K562 (cell line): Measurements from ENCODE around the gene HADHB. TPM values are rescaled to one million over a fixed set of nuclear protein-coding genes. Genes with fewer than 3 reads are reported as not detected.

Experiments used
- ATAC-seq: fragments of 200-7000 bp; cut with Tn5 transposase; 3 replicates; pipeline ENCODE4 v1.9.1; 2020; ENCODE audit warnings: moderate library complexity
- BruUV-seq: library from RNA; stranded (reverse); fragments of 400-500 nt; replicated peaks from 2 replicates; lab custom pipeline; 2021; lab: Mats Ljungman, UMichigan
- CTCF ChIA-PET: fragments of 300-600 bp; formaldehyde crosslinking; extraction: SDS; loops from one replicate; lab custom pipeline; 2021; ENCODE audit warnings: low intra/inter-chr PET ratio; lab: Yijun Ruan, JAX
- POLR2A ChIA-PET: fragments of 300-600, 350-650 bp; sonication (Branson Sonifier 250); formaldehyde crosslinking; extraction: SDS; loops from one replicate; lab custom pipeline; 2021; ENCODE audit warnings: antibody characterized with exemption, inconsistent platforms; lab: Yijun Ruan, JAX
- DNase-seq, 4 experiments: peaks; one replicate each; pipeline versions ENCODE4 v3.0.0 to v3.0.0-alpha.2; 2011 to 2018; ENCODE audit warnings: low spot score in 3 of 4, mixed read lengths in 3 of 4; ENCODE audit errors: extremely low read depth in 1 of 4
- FAIRE-seq: peaks from 2 replicates; lab custom pipeline; 2011; peaks lifted over from hg19 to GRCh38; lab: Jason Lieb, UNC
- H2AFZ ChIP-seq: 2 replicates; pipeline ENCODE4 v1.6.0; 2011; ENCODE audit warnings: low read depth, low read length, control low read depth, inconsistent platforms
- H3K27ac ChIP-seq: fragments of 200-600 bp; 3 replicates; pipeline ENCODE4 v1.8.0; 2011; ENCODE audit warnings: low read depth, mild to moderate bottlenecking, control low read depth, inconsistent platforms, low read length, moderate library complexity, mixed read lengths; ENCODE audit errors: extremely low read depth
- H3K27me3 ChIP-seq, 2 experiments: fragments of 300-600 bp in 1 of 2; 2 replicates in 1 of 2; 3 replicates in 1 of 2; pipeline versions ENCODE4 v1.6.0 to v1.8.0; 2011; ENCODE audit warnings: inconsistent platforms in 2 of 2, low read length in 2 of 2, mild to moderate bottlenecking in 1 of 2, mixed read lengths in 1 of 2, moderate library complexity in 1 of 2; ENCODE audit not compliant: control insufficient read depth in 2 of 2, insufficient read depth in 2 of 2
- H3K36me3 ChIP-seq: fragments of 300-600 bp; 3 replicates; pipeline ENCODE4 v1.8.0; 2011; ENCODE audit warnings: mild to moderate bottlenecking, low read length, inconsistent platforms; ENCODE audit not compliant: control insufficient read depth, insufficient read depth
- H3K4me1 ChIP-seq, 2 experiments: fragments of 200-600 bp in 1 of 2; replicated peaks in 1 of 2; 2 replicates in 1 of 2; 3 replicates in 1 of 2; pipeline versions ENCODE4 v1.5.1 to v1.8.0; 2011; ENCODE audit warnings: inconsistent platforms in 2 of 2, low read length in 2 of 2, mild to moderate bottlenecking in 1 of 2, mixed read lengths in 1 of 2, moderate library complexity in 1 of 2; ENCODE audit not compliant: control insufficient read depth in 2 of 2, insufficient read depth in 2 of 2
- H3K4me2 ChIP-seq: 2 replicates; pipeline ENCODE4 v1.6.1; 2011; ENCODE audit warnings: low read length, control low read depth, inconsistent platforms, mixed read lengths; ENCODE audit not compliant: insufficient read depth
- H3K4me3 ChIP-seq: fragments of 200-600 bp; sonication (generic), shearing (Covaris generic); 2 replicates; pipeline ENCODE4 v1.5.1; 2016; ENCODE audit warnings: control low read depth, inconsistent platforms
- H3K79me2 ChIP-seq: fragments of 200-600 bp; 3 replicates; pipeline ENCODE4 v1.8.0; 2011; ENCODE audit warnings: low read length, inconsistent platforms; ENCODE audit not compliant: control insufficient read depth, insufficient read depth
- H3K9ac ChIP-seq, 2 experiments: 2 replicates each; pipeline versions ENCODE4 v1.6.0 to v1.6.1; 2011; ENCODE audit warnings: low read depth in 2 of 2, low read length in 2 of 2, control low read depth in 1 of 2, inconsistent platforms in 1 of 2, mild to moderate bottlenecking in 1 of 2, mixed read lengths in 1 of 2; ENCODE audit not compliant: insufficient read depth in 1 of 2
- H3K9me1 ChIP-seq: one replicate; pipeline ENCODE4 v1.6.0; 2011; ENCODE audit warnings: inconsistent platforms, mild to moderate bottlenecking, low read length, moderate library complexity; ENCODE audit not compliant: control insufficient read depth, insufficient read depth
- H3K9me3 ChIP-seq: replicated peaks from 2 replicates; pipeline ENCODE4 v1.5.1; 2011; ENCODE audit warnings: low read depth, low read length, inconsistent platforms; ENCODE audit not compliant: control insufficient read depth, insufficient read depth
- H4K20me1 ChIP-seq: replicated peaks from 2 replicates; pipeline ENCODE4 v1.6.1; 2011; ENCODE audit warnings: low read length, inconsistent platforms, mixed read lengths; ENCODE audit not compliant: control insufficient read depth, insufficient read depth
- CHD7 ChIP-seq: fragments of 200-600 bp; sonication (generic); IDR thresholded peaks from one replicate; pipeline ENCODE4 v1.6.1; 2012; ENCODE audit warnings: mild to moderate bottlenecking, low read depth, low read length, inconsistent platforms
- MXD1 ChIP-seq: fragments of 250-450 bp; sonication (Bioruptor Pico); IDR thresholded peaks from 2 replicates; pipeline ENCODE4 v1.8.0; 2021; ENCODE audit warnings: borderline replicate concordance, mild to moderate bottlenecking, moderate library complexity; ENCODE audit not compliant: poor library complexity, severe bottlenecking
- NR2C1 ChIP-seq, 2 experiments: fragments of 450-650 bp; IDR thresholded peaks; 2 replicates each; pipeline ENCODE4 v1.6.1; 2017; ENCODE audit warnings: mild to moderate bottlenecking in 2 of 2, antibody characterized with exemption in 1 of 2, inconsistent platforms in 1 of 2, missing compliant biosample characterization in 1 of 2, missing genetic modification characterization in 1 of 2
- OTX1 ChIP-seq: fragments of 450-650 bp; formaldehyde crosslinking; IDR thresholded peaks from 2 replicates; pipeline ENCODE4 v1.4.0; 2022; ENCODE audit warnings: mild to moderate bottlenecking
- RNF2 ChIP-seq: sonication (generic); IDR thresholded peaks from 2 replicates; pipeline ENCODE4 v1.6.1; 2016
- THAP7 ChIP-seq: fragments of 250-450 bp; sonication (Bioruptor Pico); IDR thresholded peaks from 2 replicates; pipeline ENCODE4 v1.5.0; 2021
- ZNF398 ChIP-seq: fragments of 250-450 bp; sonication (Bioruptor Pico); IDR thresholded peaks from 2 replicates; pipeline ENCODE4 v1.8.0; 2021; ENCODE audit warnings: moderate library complexity, mild to moderate bottlenecking, inconsistent platforms
- ZNF57 ChIP-seq: fragments of 450-650 bp; formaldehyde crosslinking; IDR thresholded peaks from 2 replicates; pipeline ENCODE4 v1.4.0; 2020; ENCODE audit warnings: mild to moderate bottlenecking, moderate library complexity
- WGBS: fragments of 100-300 bp; shearing (Covaris generic); methylation state at CpG from one replicate; pipeline ENCODE4 v1.1.6; 2016; ENCODE audit warnings: low coverage, mixed read lengths; ENCODE audit not compliant: insufficient coverage; ENCODE audit errors: missing lambda C conversion rate; 5-methylcytosine and 5-hydroxymethylcytosine counted together
- in situ Hi-C: fragments of 300-500 bp; cut with MboI; formaldehyde crosslinking; loops from 4 replicates; pipeline ENCODE4 v1.15.0; 2018; ENCODE audit warnings: inconsistent platforms, mixed read lengths
- intact Hi-C: fragments of 100-400 bp; cut with micrococcal nuclease; formaldehyde crosslinking; loops from 2 replicates; pipeline ENCODE4 v1.14.2; 2022
- polyA plus RNA-seq, 8 experiments: library from polyadenylated mRNA; depleted of rRNA in 4 of 8; stranded (reverse) in 5 of 8; unstranded in 3 of 8; fragments of >200 nt; fragmentation: Nextera tagmentation in 2 of 8; fragmentation: Illumina TruSeq in 1 of 8; extraction: Ambion mirVana in 2 of 8; extraction: Trizol in 1 of 8; gene quantifications; 2 replicates each; pipeline versions ENCODE4 v1.2.1 to v1.2.3, GENCODE V29; 2011 to 2014; ENCODE audit warnings: inconsistent platforms in 1 of 8, missing spikeins in 1 of 8
- total RNA-seq, 7 experiments: library from RNA; depleted of rRNA in 6 of 7; stranded (reverse); fragments of >200 nt in 6 of 7; fragmentation: Illumina TruSeq in 2 of 7; extraction: Trizol in 2 of 7; gene quantifications; 2 replicates each; pipeline versions ENCODE4 v1.2.1 to v1.2.3, GENCODE V29; 2011 to 2021; ENCODE audit warnings: low replicate concordance in 1 of 7

HADHB gene
- total and polyA plus RNA-seq, 9 of the 15 experiments (the other 6 are each of a cell fraction or from before 2014, with no cell fraction given): 67.3 to 199 (median 100) TPM

- in situ Hi-C loops (no loop called here), intact Hi-C loops (no loop called here)
- Histone ChIP-seq H3K27ac (no peak overlapping the region), H3K9me3 (no peaks in the 10 kb centered on the region), H3K9ac (no peak overlapping the region), H3K4me1 (no peaks in the 10 kb centered on the region), H3K36me3 (peaks cover 83% of the 10 kb centered on the region), H3K27me3 (no peaks in the 10 kb centered on the region), H3K79me2 (no peaks in the 10 kb centered on the region), H2AFZ (no peak overlapping the region), H3K9me1 (no peaks in the 10 kb centered on the region), H4K20me1 (no peaks in the 10 kb centered on the region), H3K4me3 (no peak overlapping the region), H3K4me2 (no peak overlapping the region)
- ChIA-PET CTCF (no interaction called here), POLR2A (no interaction called here)
- BruUV-seq: no TSS peak
- 97% methylated on average over 3 of the region's 3 CpGs for WGBS
- DNase-seq (no peak), FAIRE-seq (no peak), ATAC-seq (no peak)
- TF ChIP-seq NR2C1 (IDR thresholded peaks at IDR 0.05): no peak
- TF ChIP-seq NR2C1 (tag; IDR thresholded peaks at IDR 0.05): no peak
- no peak for TF ChIP-seq OTX1 (CRISPR knock-in tag)
- TF ChIP-seq CHD7: no peak
- TF ChIP-seq THAP7: no peak
- no peak for TF ChIP-seq MXD1 (CRISPR knock-in tag)
- no peak for TF ChIP-seq ZNF57 (CRISPR knock-in tag)
- no peak for TF ChIP-seq RNF2
- TF ChIP-seq ZNF398 (CRISPR knock-in tag): no peak
Observed at GRCh38 chr2:26279886-26280285, 35.1 kb downstream of the HADHB start.
